ENCODE results near the gene PMAIP1. TPM values are rescaled to one million over a fixed set of nuclear protein-coding genes. Genes with fewer than 3 reads are reported as not detected.

The PMAIP1 gene
- total RNA-seq, 1 experiment from 2014 or later = 28.0 TPM

DNA sequence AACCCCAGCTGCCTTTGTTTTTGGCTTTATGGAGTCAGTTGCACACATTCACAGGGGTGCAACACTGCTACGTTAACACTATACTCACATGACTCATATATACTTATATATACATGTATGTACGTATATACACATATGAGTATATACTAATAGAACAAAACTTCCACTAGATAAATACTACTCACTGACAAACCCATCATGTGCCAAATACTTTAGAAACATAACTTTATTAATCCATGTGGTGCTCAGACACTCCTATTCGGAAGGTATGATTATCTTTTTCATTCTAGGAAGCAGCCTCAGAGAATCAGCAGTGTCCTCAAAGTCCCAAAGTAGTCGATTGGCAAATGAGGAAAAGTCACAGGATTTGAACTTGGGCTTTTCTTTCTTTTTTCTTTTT lies 7.9 kb downstream of the PMAIP1 start:
- CTCF ChIA-PET = interaction anchor here (0.6 to 0.7 kb wide), 5 partner anchors 31 to 1225 kb away, joined by 3 to 6 read pairs (median 3); no protein-coding TSS in a partner anchor
- H3K27ac Mint-ChIP-seq (ENCODE audit: low read depth, unreplicated experiment) = no peak overlapping the region
- TF ChIP-seq, protein P1, sequence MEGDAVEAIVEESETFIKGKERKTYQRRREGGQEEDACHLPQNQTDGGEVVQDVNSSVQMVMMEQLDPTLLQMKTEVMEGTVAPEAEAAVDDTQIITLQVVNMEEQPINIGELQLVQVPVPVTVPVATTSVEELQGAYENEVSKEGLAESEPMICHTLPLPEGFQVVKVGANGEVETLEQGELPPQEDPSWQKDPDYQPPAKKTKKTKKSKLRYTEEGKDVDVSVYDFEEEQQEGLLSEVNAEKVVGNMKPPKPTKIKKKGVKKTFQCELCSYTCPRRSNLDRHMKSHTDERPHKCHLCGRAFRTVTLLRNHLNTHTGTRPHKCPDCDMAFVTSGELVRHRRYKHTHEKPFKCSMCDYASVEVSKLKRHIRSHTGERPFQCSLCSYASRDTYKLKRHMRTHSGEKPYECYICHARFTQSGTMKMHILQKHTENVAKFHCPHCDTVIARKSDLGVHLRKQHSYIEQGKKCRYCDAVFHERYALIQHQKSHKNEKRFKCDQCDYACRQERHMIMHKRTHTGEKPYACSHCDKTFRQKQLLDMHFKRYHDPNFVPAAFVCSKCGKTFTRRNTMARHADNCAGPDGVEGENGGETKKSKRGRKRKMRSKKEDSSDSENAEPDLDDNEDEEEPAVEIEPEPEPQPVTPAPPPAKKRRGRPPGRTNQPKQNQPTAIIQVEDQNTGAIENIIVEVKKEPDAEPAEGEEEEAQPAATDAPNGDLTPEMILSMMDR (IDR thresholded peaks at IDR 0.05; ENCODE audit: unreplicated experiment) = no peak
- no TSS peak for BruUV-seq (replicated peaks)
- no peaks in the 10 kb centered on the region for H3K27me3 Mint-ChIP-seq (ENCODE audit: insufficient read depth, unreplicated experiment)
- H3K4me3 Mint-ChIP-seq (ENCODE audit: unreplicated experiment) = no peak overlapping the region
- peaks cover 36% of the 10 kb centered on the region for H3K4me1 Mint-ChIP-seq (ENCODE audit: insufficient read depth, unreplicated experiment)
- intact Hi-C loops (cut with micrococcal nuclease) = no loop called here
- H3K9me3 Mint-ChIP-seq (ENCODE audit: unreplicated experiment) = no peaks in the 10 kb centered on the region
- POLR2A ChIA-PET = interaction anchor here (1.0 to 2.4 kb wide), 3 partner anchors 8 to 54 kb away, joined by 3 to 12 read pairs (median 4); partner anchors contain the start of gene PMAIP1
- H3K36me3 Mint-ChIP-seq (ENCODE audit: insufficient read depth, unreplicated experiment) = peaks cover 6% of the 10 kb centered on the region
- no peak for DNase-seq (ENCODE audit: unreplicated experiment)

DNA sequence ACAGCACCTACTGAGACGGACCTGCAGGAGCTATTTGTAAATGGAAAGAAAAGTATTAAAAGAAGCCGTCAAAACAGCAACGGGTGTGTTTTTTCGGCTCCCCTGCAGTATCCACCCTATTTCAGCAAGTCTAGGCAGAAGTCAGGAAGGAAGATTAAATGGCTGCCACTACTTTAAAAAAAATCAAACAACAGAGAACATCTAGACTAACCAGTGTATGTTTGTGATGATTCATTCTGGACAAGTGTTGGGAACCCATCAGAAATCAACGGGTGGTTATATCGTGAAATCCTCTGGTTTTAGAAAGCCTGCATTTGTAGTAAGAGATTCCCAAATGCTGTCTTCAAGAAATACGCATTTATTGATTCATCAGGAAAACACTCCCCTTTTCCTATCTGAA lies 9.0 kb downstream of the PMAIP1 start:
- Mint-ChIP-seq H3K27ac (ENCODE audit: low read depth, unreplicated experiment) (peak overlapping the region; percentile 32), H3K27me3 (ENCODE audit: insufficient read depth, unreplicated experiment) (no peaks in the 10 kb centered on the region), H3K36me3 (ENCODE audit: insufficient read depth, unreplicated experiment) (no peaks in the 10 kb centered on the region), H3K4me1 (ENCODE audit: insufficient read depth, unreplicated experiment) (peaks cover 28% of the 10 kb centered on the region), H3K4me3 (ENCODE audit: unreplicated experiment) (no peak overlapping the region), H3K9me3 (ENCODE audit: unreplicated experiment) (no peaks in the 10 kb centered on the region)
- BruUV-seq (replicated peaks) = no TSS peak
- POLR2A ChIA-PET = interaction anchor here (0.9 to 2.4 kb wide), 5 partner anchors 9 to 57 kb away, joined by 3 to 12 read pairs (median 4); partner anchors contain the start of gene PMAIP1
- intact Hi-C loops (cut with micrococcal nuclease) = no loop called here
- no peak for DNase-seq (ENCODE audit: unreplicated experiment)
- CTCF ChIA-PET = interaction anchor here (0.7 to 0.8 kb wide), 2 partner anchors 72 to 104 kb away, joined by 3 read pairs; no protein-coding TSS in a partner anchor
- TF ChIP-seq, protein P1 (IDR thresholded peaks at IDR 0.05; ENCODE audit: unreplicated experiment) = no peak

DNA sequence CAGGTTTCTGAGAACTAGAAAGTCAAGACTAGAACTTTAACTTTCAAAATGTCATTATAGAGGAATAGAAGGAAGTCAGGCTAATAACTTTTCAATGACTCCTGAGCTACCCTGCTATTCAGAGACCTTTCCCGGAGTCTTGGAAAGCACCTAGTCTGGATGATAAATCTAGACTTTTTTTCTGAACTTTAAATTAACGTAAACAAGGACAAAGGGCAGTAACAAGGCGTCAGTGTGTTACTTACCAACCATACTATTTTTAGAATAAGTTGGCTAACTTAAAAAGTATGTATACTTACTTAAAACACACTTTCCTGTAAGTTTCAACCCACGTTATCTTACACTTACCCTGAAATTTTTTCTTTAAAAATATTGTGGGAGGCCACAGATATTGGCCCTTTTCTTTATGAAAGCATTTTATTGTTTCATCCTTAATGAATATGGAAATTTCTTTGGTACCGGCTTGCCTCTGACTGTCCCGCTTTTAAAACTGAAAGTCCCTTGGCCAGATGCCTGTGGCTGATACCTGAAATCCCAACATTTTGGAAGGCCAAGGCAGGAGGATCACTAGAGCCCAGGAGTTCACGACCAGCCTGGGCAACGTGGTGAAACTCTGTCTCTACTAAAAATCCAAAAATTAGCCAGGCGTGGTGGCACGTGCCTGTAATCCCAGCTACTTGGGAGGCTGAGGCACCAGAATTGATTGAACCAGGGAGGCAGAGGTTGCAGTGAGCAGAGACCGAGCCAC lies 9.7 kb downstream of the PMAIP1 start:
- ChIA-PET CTCF (no interaction called here), POLR2A (interaction anchor here (0.9 to 2.4 kb wide), 5 partner anchors 9 to 58 kb away, joined by 3 to 12 read pairs (median 4); partner anchors contain the start of gene PMAIP1)
- H3K27ac Mint-ChIP-seq (ENCODE audit: low read depth, unreplicated experiment) = no peak overlapping the region
- no peak for DNase-seq (ENCODE audit: unreplicated experiment)
- H3K27me3 Mint-ChIP-seq (ENCODE audit: insufficient read depth, unreplicated experiment) = no peaks in the 10 kb centered on the region
- no peak overlapping the region for H3K4me3 Mint-ChIP-seq (ENCODE audit: unreplicated experiment)
- H3K36me3 Mint-ChIP-seq (ENCODE audit: insufficient read depth, unreplicated experiment) = no peaks in the 10 kb centered on the region
- BruUV-seq (replicated peaks) = no TSS peak
- TF ChIP-seq, protein P1 (IDR thresholded peaks at IDR 0.05; ENCODE audit: unreplicated experiment) = no peak
- intact Hi-C loops (cut with micrococcal nuclease) = no loop called here
- H3K9me3 Mint-ChIP-seq (ENCODE audit: unreplicated experiment) = no peaks in the 10 kb centered on the region
- peaks cover 28% of the 10 kb centered on the region for H3K4me1 Mint-ChIP-seq (ENCODE audit: insufficient read depth, unreplicated experiment)

DNA sequence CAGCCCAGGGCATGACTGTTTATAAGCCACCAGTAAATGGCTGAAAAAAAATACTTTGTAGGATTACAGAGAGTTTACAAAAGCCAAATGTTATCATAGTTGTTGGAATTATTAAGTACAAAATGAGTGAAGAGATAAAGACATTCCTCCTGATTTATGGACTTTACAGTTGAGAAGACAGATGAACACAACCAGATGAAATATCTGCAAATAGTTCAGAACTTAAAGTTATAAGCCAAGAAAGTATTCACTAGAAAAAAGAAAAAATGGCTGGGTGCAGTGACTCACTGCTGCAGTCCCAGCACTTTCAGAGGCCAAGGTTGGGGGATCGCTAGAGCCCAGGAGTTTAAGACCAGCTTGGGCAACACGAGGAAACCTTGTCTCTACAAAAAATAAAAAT lies 11.2 kb downstream of the PMAIP1 start:
- H3K36me3 Mint-ChIP-seq (ENCODE audit: insufficient read depth, unreplicated experiment) = no peaks in the 10 kb centered on the region
- no peak overlapping the region for H3K27ac Mint-ChIP-seq (ENCODE audit: low read depth, unreplicated experiment)
- H3K27me3 Mint-ChIP-seq (ENCODE audit: insufficient read depth, unreplicated experiment) = no peaks in the 10 kb centered on the region
- H3K4me3 Mint-ChIP-seq (ENCODE audit: unreplicated experiment) = no peak overlapping the region
- BruUV-seq (replicated peaks) = no TSS peak
- intact Hi-C loops (cut with micrococcal nuclease) = no loop called here
- no peak for DNase-seq (ENCODE audit: unreplicated experiment)
- TF ChIP-seq, protein P1 (IDR thresholded peaks at IDR 0.05; ENCODE audit: unreplicated experiment) = no peak
- H3K4me1 Mint-ChIP-seq (ENCODE audit: insufficient read depth, unreplicated experiment) = peaks cover 21% of the 10 kb centered on the region
- ChIA-PET POLR2A (interaction anchor here (0.7 to 3.4 kb wide), 3 partner anchors 10 to 228 kb away, joined by 3 to 20 read pairs (median 4); partner anchors contain the start of gene PMAIP1), CTCF (no interaction called here)
- H3K9me3 Mint-ChIP-seq (ENCODE audit: unreplicated experiment) = no peaks in the 10 kb centered on the region

All from MCF 10A (cell line).